Stimulated activated CD4-positive, alpha-beta T cell treated with anti-CD3 and anti-CD28 coated beads, Interleukin-12 subunit alpha, Interleukin-12 subunit beta, amount 100 ng/mL, for 48 hours (primary cell): Measurements from ENCODE around the gene PSORS1C2.
A peak's percentile ranks its signal among the peaks of the same experiment; 100 is the strongest.
"Not testable (repeated sequence)": the region's sequence is repeated elsewhere in the genome, so short reads cannot be mapped to it uniquely, and the experiment has no call there.

Experiments
- DNase-seq, 3 donors: peaks; one replicate each; pipeline ENCODE4 v3.0.0-alpha.2; 2020; ENCODE audit warnings: low read depth in 2 of 3, low spot score in 1 of 3

Gene PSORS1C2

DNA sequence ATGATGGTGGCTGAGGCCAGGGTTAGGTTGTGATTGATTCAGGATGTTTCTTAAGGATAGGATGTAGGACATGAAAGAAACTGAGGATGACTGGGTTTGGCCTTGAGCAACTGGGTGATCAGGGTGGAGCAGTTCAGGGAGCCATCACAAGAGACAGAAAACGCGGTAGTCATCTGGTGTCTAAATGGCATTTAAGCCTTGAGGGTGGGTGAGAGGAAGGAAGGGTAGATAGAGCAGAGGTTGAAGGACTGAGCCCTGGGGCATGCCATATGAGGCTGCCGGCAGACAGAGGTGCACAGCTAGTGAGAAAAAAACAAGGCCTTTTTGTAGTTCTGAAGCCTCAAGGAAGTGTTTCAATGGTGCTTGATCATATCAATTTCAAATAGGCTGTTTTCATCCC is 29.7 kb upstream of the PSORS1C2 start:
- no peak for DNase-seq

DNA sequence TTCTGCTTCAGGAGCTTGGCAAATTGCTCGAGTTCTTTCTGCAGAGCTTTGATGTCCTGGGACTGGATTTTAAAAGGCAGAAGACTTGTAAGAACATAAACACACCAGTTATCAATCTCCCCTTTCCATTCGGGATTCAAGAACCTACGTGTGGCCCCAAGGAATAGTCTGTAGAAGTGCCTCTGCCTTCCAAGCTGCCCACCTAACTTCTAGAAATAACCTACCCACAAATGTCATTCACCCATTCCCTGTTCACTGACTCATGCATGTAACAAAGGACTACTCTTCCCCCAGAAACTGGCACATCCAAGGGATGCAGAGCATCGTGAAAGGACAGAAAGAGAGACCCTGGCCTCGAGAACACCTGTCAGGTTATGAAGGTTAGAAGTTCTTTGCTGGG is 27.1 kb upstream of the PSORS1C2 start:
- no peak for DNase-seq

DNA sequence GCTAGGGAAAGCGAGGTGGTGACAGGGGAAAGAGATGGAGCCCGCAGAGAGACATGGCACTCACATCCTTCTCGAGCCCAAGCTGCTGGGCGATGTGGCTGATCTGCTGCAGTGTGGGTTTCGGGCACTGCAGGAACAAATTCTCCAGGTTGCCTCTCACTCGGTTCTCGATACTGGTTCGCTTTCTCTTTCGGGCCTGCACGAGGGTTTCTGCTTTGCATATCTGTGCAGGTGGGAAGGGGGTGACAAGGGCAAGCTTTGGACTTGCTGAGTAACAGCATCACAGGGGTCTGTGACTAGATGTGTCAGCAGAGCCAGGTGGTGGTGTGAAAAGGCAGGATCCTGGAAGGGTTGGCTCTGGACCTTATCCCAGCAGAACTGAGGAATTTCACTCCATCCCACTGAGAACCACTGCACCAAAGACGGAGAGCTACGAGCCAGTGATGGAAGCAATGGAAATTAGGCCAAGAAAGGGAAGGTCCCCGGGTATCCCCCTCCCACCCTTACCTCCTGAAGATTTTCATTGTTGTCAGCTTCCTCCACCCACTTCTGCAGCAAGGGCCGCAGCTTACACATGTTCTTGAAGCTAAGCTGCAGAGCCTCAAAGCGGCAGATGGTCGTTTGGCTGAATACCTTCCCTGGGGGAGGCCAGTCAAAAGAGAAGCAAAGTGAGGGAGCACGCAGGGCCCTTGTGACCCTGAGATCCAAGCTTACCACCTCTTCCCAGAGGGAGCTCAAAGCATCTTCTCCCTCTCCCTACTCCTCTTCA is 26.4 kb upstream of the PSORS1C2 start:
- DNase-seq: not testable (repeated sequence)

DNA sequence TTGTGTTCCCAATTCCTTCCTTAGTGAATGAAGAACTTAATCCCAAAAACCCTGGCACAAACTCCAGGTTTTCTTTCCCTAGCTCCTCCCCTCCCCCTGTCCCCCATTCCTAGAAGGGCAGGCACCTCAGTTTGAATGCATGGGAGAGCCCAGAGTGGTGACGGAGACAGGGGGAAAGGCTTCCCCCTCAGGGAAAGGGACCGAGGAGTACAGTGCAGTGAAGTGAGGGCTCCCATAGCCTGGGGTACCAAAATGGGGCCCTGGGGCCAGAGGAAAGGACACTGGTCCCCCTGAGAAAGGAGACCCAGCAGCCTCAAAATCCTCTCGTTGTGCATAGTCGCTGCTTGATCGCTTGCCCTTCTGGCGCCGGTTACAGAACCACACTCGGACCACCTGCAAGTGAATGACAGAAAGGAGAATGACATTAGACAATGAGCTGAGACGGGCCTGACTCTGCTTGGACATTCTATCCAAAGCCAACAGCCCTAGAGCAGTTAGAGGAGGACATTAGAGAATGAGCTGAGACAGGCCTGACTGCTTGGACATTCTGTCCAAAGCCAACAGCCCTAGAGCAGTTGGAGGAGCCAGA is 25.7 kb upstream of the PSORS1C2 start:
- DNase-seq: not testable (repeated sequence)

DNA sequence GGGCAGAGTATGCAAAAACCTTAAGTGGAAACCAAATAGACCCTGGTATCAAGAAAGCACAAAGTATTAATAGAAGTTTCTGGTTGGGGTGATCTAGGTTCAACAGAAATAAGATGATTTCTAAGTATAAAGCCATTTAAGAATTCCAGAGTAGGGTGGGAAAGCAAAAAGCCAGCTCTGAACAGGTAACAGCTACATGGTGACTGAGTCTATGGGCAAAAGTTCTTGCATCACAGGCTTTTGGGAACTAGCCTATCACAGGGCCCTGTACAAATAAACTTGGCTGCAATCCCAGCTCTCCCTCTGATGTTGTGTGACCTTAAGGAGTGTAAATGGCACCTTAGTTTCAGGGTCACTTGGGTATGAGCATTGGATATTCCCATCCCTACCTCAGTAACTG is 25.1 kb upstream of the PSORS1C2 start:
- no peak for DNase-seq

DNA sequence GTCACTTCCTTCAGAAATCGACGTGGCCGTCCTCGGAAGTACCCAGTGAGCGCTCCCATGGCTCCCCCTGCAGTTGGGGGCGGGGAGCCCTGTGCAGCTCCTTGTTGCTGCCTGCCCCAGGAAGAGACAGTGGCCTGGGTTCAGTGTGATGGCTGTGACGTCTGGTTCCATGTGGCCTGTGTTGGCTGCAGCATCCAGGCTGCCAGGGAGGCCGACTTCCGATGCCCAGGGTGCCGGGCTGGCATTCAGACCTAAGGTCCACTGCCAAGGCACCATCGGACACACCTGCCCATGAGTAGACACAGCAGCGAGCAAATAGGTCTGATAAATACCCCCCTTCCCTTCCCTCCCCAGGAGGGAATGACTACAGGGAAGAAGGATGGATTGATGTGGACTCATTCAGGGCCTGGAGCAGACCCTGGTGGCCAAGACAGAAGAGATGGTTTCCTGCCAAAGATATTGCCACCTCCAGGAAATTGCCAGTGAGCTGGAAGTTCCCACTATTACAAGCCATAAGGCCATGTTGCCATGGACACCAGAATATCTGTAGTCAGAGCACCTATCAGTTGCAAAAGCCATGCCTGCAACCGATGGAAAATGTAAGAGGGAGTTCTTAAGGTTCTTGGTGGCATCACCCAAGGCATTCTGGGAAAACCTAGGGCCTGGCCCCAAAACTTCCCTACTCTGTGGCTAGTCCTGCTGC is 23.7 kb upstream of the PSORS1C2 start:
- no peak for DNase-seq

DNA sequence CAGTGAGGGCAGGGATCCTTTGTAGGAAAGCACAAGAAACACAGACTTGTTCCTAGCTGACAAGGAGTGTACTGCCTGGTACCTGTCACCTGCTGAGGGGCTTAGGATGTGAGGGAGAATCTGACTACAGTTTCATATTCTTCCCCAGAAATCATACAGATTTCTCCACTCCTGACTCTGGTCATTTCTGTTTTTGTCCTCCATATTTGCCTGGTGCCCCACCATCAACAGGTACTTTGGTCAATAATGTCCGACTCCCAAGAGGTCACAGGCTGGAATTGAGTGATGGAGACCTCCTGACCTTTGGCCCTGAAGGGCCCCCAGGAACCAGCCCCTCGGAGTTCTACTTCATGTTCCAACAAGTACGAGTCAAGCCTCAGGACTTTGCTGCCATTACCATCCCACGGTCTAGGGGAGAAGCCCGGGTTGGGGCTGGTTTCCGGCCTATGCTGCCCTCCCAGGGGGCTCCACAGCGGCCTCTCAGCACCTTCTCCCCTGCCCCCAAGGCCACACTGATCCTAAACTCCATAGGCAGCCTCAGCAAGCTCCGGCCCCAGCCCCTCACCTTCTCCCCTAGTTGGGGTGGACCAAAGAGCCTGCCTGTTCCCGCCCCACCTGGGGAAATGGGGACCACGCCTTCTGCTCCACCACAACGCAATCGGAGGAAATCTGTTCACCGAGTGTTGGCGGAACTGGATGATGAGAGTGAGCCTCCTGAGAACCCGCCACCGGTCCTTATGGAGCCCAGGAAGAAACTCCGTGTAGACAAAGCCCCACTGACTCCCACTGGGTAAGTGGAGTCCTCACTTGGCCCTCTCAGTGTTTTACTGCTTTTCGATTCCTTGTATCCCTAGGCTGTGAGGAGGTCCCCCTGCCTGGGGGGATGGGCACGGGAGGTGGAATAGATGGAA is 22.6 kb upstream of the PSORS1C2 start:
- no peak for DNase-seq

DNA sequence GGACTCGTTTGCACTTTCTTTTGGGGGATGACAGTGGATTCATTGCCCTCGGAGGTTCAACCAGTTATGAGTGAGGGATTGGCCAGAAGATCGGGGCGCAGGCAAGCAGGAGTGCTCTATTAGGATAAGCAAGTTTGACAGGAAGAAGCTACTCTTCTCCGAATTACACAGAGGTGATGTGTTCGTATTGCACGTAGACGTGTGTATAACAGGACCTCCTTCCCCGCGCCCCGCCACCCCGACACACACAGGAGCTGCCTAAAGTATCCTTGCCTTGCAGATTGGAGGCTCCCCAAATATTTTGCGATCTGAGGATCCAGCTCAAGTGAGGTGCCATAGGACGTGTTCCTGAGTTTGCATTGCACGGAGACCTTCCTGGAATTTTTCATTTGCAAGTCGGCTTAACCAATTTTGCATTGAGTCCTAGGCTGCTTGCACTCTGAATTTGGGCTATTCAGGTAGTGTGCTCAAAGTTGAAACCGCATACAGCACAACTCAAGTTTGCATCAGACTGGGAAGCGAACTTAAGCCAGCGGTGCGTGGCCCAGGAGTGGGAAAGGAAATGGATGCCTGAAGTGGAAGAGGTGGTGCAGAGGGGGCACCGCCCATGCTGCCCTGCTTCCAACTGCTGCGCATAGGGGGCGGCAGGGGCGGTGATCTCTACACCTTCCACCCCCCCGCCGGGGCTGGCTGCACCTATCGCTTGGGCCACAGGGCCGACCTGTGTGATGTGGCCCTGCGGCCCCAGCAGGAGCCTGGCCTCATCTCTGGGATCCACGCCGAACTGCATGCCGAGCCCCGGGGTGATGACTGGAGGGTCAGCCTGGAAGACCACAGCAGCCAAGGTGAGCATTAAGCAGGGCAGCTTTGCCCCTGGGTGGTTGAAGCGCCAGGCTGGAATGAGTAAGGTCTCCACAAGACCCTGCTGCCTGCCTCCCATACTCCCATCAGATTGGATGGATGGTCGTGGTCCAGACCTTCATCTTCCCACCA is 20.3 kb upstream of the PSORS1C2 start:
- peak in 2 of 3 donors; percentile 9 to 18 for DNase-seq

DNA sequence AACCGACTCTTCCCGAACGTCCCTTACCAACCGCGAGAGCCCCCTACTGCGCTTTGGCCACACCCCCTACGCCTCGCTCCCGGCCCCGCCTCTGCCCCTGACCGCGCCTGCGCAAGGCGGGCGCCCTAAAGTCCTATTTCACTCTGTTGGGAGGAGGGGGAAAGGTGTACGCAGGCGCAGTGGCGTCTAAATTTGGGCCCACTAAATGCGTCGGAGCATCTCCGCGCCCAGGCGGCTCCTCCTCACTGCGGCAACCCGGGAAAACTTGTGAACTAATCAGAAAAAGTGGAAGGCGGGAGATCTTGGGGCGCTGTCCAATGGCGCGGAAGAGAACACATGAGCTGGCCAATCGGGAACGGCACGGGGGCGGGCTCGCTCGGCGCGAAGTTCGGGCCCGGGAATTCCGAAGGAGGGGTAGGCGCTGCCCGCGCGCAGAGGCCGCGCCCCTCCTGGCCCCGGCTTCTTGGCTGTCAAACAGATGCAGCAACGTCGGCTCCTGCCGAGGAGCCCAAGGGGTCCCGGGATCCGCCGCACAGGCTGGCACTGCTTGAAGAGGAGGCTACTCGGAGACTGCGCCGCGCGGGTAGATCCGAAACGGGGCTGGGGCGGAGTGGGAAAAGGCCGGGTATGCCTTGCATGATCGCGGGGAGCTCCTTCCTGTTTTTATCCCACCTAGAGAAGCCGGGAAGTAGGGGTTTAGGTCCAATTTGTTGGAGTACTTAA is 19.4 kb upstream of the PSORS1C2 start, which contains the start of gene TCF19:
Gene TCF19 (plus strand): TSS at position 450 of the 723 bp plus-strand sequence. CDS start 881 bp downstream, outside the sequence.
- DNase-seq: peak; percentile 97 to 98 (median 98)

DNA sequence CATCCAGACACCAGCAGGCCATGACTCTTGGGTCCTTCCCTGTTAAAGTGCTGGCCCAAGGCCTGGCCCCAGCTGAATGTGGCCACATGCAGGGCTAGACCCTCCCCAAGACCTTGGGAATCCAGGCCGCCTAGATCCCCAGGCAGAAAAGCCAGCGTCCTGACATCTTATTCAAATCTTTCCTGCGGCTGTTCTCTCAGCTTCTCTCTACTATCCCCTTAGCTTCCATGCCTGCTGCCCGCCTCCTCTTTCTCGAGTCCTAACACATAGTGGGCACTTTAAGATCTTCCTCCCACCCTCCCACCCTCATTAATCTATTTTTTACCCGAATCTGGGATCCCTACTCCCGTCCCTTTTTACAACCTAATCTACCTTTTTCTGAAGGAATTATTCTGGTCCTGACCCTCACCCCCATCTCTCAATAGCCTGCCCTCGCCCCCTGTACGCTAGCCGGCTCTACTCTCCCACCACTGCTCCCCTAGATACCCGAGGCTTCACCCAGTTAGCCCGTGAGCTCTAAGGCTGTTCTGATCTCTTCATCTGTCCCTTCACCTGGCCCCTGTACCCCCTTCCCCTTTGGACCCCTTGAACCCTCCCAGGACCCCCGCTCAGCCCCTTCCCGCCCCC is 18.8 kb upstream of the PSORS1C2 start, which contains the start of gene CCHCR1:
Gene CCHCR1 (minus strand): TSS at position 290 of the 627 bp plus-strand sequence. CDS start 202 bp downstream, at position 88.
- no peak for DNase-seq

DNA sequence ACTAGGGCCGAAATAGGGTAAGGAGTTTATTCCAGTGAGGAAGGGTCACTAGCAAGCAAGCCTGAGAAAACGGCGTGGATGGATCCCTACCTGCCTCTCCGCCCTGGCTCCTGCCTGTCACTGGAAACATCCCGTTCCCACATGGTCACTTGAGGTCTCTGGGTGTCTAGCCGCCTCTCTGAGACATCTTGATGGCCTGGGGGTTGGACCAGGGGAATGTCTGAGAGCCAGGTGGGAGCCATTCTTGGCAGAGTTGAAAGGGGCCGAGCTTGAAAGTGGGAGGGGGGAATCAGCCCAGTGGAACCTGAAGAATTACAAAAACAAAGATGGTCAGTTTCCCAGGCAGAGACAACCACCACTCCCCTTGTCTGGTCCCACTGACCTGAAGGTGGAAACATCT is 17.8 kb upstream of the PSORS1C2 start:
- no peak for DNase-seq

DNA sequence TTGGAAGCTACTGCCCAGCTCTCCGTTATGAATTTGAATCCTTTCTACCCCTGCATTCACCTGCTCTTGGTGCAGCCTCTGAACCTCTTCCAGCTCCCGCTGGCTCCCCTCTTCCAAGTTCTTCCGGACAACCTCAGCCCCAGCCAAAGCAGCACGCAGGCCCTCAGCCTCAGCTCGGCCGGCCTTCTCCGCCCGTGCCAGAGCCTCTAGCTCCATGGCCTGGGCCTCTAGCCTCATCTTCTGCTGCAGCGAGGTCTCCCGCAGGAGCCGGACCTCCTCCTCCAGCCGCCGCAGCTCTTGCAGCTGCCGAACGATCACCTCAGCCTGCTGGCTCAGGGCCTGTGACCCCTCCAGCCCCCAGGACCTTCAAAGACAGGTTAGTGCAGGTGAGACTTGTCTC is 15.6 kb upstream of the PSORS1C2 start:
- DNase-seq: no peak

DNA sequence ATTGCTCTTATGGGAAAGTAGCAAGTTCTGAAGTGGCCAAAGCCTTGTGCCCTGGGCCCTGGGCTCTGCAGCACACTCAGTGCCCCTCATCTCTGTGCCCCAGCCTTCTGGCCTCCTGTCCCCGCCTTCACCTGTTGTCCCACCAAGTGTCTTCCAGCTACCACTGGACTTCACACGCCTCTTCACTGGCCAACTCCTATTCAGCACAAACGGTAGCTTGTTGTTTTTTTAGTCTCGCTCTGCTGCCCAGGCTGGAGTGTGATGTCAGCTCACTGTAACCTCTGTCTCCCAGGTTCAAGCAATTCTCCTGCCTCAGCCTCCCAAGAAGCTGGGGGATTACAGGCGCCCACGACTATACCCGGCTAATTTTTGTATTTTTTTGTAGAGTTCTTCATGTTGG is 13.9 kb upstream of the PSORS1C2 start:
- no peak for DNase-seq

DNA sequence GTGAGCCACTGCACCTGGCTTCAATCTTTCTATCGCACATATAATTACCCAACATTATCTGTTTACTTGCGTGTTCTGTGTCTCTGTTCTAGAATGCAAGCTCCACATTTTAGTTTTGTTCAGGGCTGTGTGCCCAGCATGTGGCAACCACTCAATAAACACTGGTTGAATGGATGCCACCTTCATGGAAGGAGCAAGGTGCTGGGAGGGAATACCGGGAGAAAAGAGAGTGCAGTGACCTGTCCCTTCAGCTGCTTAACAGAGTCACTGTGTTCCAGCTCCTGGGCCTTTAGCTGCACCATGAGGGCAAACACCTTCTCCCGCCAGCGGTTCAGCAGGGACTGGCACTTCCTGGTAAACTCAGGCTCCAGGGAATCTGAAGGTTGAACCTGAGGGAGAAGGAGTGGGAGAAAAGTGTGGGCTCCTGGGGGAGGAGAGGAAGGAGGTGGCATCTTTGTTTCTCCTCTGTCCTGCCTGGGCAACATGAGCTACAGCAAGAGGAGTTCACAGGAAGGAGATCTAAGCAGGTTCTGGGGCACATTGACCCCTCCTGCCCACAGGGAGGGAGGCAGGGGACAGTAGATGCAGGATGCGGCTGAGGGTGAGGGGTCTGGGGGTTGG is 11.1 kb upstream of the PSORS1C2 start:
- no peak for DNase-seq

DNA sequence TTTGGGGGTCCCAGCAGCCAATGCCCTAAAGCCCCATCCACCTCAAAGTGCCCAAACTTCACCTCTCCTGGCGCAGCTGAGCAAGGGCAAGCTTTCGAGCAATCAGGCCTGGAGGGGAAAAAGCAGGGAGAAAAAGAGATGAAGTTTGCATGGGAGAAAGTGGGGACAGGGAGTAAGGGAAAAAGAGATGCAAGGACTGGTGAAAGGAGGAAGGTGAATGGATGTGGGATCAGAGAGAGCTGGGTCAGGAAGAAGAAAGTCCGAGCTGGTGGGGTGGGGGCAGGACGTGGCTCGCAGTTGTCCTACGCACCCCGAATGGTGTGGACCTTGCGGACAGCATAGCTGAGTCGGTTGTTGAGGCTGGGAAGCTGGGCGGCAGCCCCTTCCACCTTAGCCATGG is 6.5 kb upstream of the PSORS1C2 start:
- no peak for DNase-seq

DNA sequence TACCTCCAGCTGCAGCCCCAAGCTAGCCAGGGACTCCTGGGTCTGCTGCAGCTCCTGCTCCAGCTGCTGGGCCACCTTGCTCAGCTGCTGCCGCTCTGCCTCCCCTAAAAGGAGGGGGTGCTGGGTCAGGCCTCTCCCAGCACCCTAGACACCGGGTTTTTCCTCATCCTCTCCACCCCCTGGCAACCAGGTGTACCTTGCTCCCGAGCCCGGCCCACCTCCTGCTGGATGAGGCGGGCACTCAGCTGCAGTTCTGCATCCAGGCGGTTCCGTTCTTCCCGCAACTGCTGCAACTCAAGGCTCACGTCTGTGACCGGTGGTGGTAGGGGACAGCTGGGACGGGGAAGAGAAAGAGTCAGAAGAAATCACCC is 6.1 kb upstream of the PSORS1C2 start:
- DNase-seq: no peak

DNA sequence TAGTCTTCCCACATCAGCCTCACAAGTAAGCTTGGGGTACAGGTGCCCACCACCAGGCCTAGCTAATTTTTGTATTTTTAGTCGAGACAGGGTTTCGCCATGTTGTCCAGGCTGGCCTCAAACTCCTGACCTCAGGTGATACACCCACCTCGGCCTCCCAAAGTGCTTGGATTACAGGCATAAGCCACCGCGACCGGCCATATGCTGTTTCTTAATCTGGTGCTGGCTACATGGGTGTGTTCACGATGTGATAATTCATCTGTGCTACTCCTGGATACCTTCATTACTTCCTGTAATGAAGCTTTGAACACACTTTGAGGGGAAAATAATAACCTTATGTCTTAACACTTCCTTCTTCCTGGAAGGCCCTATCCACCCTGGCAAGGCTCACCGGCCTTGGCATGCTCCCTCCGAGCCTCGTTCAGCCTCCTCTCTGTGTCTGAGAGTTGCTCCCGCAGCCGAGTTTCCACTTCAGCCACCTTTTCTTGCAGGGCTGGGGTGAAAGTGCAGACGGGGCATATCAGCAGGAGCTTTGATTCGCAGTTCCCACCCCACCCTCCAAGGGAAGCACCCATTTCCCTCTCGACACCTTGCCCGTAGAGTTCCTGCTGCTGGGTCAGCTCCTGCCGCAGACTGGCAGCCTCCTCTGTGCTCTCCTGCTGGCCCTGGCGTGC is 5.6 kb upstream of the PSORS1C2 start:
- DNase-seq: no peak

DNA sequence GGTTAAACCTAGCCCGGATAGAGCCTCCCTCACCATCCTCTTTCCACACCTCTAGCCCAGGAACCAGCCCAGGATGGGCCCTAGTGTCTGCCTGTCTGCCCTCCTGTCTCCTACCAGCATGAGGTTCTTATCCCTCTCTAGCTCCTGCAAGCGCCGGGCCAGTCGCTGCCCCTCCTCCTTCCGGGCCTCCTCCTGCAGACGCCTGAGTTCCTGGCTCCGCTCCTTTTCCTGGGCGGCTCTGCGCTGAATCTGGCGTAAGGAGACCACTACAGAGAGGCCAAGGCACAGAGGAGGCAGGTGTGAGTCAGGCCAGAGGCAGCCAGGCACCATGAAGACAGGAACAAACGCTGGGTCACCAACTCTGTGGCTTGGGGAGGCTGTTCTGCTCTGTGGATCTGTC is 4.3 kb upstream of the PSORS1C2 start:
- no peak for DNase-seq
